ENCODE measurements around the gene LMO7.

DNA sequence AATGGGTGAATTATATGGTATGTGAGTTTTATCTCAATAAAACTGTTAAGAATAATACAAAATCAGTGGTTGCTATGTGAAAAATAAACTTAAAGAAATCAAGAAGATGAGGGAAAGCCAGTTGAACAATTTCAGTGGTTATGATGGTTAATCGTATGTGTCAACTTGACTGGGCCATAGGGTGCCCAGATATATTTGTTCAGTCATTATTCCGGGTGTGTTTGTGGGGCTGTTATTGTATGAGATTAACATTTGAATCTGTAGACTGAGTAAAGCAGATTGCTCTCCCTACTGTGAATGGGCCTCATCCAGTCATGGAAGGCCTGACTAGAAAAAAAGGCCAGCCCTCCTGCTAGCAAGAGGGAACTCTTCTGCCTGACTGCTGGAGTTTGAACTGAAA lies 109.3 kb downstream of the LMO7 start:
- TF ChIP-seq CTCF (IDR thresholded peaks at IDR 0.05) (no peak), NFYB (CRISPR knock-in tag; conservative IDR thresholded peaks at IDR 0.05; ENCODE audit: low read depth) (no peak), SP1 (CRISPR knock-in tag; conservative IDR thresholded peaks at IDR 0.05) (no peak), TP53 (CRISPR knock-in tag; IDR thresholded peaks at IDR 0.05) (no peak), ESRRA (CRISPR knock-in tag; IDR thresholded peaks at IDR 0.05; ENCODE audit: borderline replicate concordance) (no peak), ZBTB43 (CRISPR knock-in tag; IDR thresholded peaks at IDR 0.05) (no peak), ATF1 (CRISPR knock-in tag; IDR thresholded peaks at IDR 0.05) (no peak), IRF1 (CRISPR knock-in tag; IDR thresholded peaks at IDR 0.05) (no peak), MYBL2 (CRISPR knock-in tag; IDR thresholded peaks at IDR 0.05) (no peak), NFE2L1 (CRISPR knock-in tag; IDR thresholded peaks at IDR 0.05) (no peak), FOXJ3 (CRISPR knock-in tag; IDR thresholded peaks at IDR 0.05; ENCODE audit: borderline replicate concordance) (no peak)
- TF ChIP-seq, protein P1, sequence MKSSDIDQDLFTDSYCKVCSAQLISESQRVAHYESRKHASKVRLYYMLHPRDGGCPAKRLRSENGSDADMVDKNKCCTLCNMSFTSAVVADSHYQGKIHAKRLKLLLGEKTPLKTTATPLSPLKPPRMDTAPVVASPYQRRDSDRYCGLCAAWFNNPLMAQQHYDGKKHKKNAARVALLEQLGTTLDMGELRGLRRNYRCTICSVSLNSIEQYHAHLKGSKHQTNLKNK (CRISPR knock-in tag; IDR thresholded peaks at IDR 0.05) = no peak
- TF ChIP-seq, protein P2, sequence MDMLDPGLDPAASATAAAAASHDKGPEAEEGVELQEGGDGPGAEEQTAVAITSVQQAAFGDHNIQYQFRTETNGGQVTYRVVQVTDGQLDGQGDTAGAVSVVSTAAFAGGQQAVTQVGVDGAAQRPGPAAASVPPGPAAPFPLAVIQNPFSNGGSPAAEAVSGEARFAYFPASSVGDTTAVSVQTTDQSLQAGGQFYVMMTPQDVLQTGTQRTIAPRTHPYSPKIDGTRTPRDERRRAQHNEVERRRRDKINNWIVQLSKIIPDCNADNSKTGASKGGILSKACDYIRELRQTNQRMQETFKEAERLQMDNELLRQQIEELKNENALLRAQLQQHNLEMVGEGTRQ (CRISPR knock-in tag; IDR thresholded peaks at IDR 0.05) = no peak

Data from WTC11 (cell line).